Measurements from ENCODE around the gene STRA8.

Gene STRA8

GRCh38 chr7:135259702-135260101 lies 26.1 kb downstream of the STRA8 start:
- no peak for TF ChIP-seq CTCF (IDR thresholded peaks at IDR 0.05; ENCODE audit: poor library complexity, severe bottlenecking)
- H3K4me3 ChIP-seq (ENCODE audit: severe bottlenecking): no peak overlapping the region
- H3K36me3 ChIP-seq (ENCODE audit: low read depth): no peaks in the 10 kb centered on the region
- no peak overlapping the region for H3K27ac ChIP-seq (ENCODE audit: poor library complexity, severe bottlenecking)
- no peaks in the 10 kb centered on the region for H3K27me3 ChIP-seq (ENCODE audit: insufficient read depth, poor library complexity, severe bottlenecking)
- no peaks in the 10 kb centered on the region for H3K9me3 ChIP-seq (ENCODE audit: severe bottlenecking)
- no peaks in the 10 kb centered on the region for H3K4me1 ChIP-seq (ENCODE audit: insufficient read depth, poor library complexity, severe bottlenecking)
- DNase-seq (ENCODE audit: low spot score) (no peak), ATAC-seq (ENCODE audit: low read depth) (no peak)

DNA sequence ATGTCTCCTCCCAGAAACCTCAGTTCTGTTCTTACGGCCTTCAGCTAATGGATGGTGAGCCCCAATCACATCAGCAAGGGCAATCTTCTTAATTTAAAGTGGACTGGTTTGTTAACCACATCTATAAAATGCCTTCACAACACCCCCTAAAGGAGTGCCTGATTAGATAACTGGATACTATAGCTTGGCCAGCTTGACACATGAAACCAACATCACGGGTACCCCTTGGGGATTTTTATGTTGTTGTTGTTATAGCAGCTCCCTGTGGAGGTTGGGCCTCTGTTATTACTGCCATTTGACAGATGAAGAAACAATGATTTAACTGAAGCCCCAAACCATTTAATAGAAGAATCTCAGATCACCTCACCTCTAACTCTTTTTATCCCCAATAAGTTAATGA lies 26.8 kb downstream of the STRA8 start:
- H3K4me3 ChIP-seq (ENCODE audit: severe bottlenecking): no peak overlapping the region
- TF ChIP-seq CTCF (IDR thresholded peaks at IDR 0.05; ENCODE audit: poor library complexity, severe bottlenecking): no peak
- ATAC-seq (ENCODE audit: low read depth) (no peak), DNase-seq (ENCODE audit: low spot score) (no peak)
- H3K27me3 ChIP-seq (ENCODE audit: insufficient read depth, poor library complexity, severe bottlenecking): no peaks in the 10 kb centered on the region
- H3K9me3 ChIP-seq (ENCODE audit: severe bottlenecking): no peaks in the 10 kb centered on the region
- no peak overlapping the region for H3K27ac ChIP-seq (ENCODE audit: poor library complexity, severe bottlenecking)
- no peaks in the 10 kb centered on the region for H3K4me1 ChIP-seq (ENCODE audit: insufficient read depth, poor library complexity, severe bottlenecking)
- H3K36me3 ChIP-seq (ENCODE audit: low read depth): no peaks in the 10 kb centered on the region

DNA sequence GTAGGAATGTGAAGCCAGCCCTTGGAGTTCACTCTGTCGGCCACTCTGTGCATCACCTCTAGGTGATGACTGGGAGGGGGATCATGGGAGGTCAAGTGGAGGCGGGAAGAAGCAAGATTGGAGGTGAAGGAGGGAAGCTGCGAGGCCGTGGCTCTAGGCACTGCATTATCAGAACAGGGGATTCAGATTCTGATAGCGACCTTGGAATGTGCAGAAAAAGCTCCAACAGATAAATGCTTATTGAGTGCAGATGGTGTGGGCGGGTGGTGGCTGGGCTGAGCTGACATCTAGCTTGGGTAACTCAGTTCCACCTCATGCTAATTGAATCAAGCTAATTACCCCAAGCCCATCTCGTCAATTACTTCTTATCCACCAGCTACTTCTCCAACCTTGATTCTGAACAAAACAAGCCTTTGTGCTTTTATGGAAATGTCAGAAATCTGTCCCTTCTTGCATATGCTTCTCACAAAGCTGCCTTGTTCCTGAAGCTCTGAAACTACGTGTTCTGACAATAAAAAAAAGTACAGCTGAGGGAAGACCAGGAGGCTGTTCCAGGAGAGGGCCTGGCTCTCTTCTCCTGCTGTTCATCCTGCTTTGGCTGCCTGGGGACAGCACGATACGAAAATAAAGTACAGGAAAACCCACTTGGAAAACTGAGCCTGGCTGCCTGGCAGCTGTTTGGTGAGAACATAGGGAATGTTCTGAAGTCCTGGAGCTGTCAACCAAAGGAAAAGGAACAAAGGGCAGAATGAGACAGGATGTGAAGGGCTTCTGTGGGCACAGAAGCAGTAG lies 27.5 kb downstream of the STRA8 start:
- DNase-seq (ENCODE audit: low spot score) (no peak), ATAC-seq (ENCODE audit: low read depth) (no peak)
- Histone ChIP-seq H3K36me3 (ENCODE audit: low read depth) (no peaks in the 10 kb centered on the region), H3K9me3 (ENCODE audit: severe bottlenecking) (no peaks in the 10 kb centered on the region), H3K4me3 (ENCODE audit: severe bottlenecking) (no peak overlapping the region), H3K27ac (ENCODE audit: poor library complexity, severe bottlenecking) (no peak overlapping the region), H3K27me3 (ENCODE audit: insufficient read depth, poor library complexity, severe bottlenecking) (no peaks in the 10 kb centered on the region), H3K4me1 (ENCODE audit: insufficient read depth, poor library complexity, severe bottlenecking) (no peaks in the 10 kb centered on the region)
- no peak for TF ChIP-seq CTCF (IDR thresholded peaks at IDR 0.05; ENCODE audit: poor library complexity, severe bottlenecking)

- Histone ChIP-seq H3K9me3 (ENCODE audit: severe bottlenecking) (no peaks in the 10 kb centered on the region), H3K27me3 (ENCODE audit: insufficient read depth, poor library complexity, severe bottlenecking) (no peaks in the 10 kb centered on the region), H3K27ac (ENCODE audit: poor library complexity, severe bottlenecking) (no peak overlapping the region), H3K4me3 (ENCODE audit: severe bottlenecking) (no peak overlapping the region), H3K4me1 (ENCODE audit: insufficient read depth, poor library complexity, severe bottlenecking) (no peaks in the 10 kb centered on the region), H3K36me3 (ENCODE audit: low read depth) (no peaks in the 10 kb centered on the region)
- TF ChIP-seq CTCF (IDR thresholded peaks at IDR 0.05; ENCODE audit: poor library complexity, severe bottlenecking): no peak
- no peak for ATAC-seq (ENCODE audit: low read depth)
- DNase-seq (ENCODE audit: low spot score): no peak
These were observed 29.1 kb downstream of the STRA8 start for GRCh38 chr7:135262623-135263320.

Measured in RWPE2 (cell line).